Hematopoietic multipotent progenitor cell (in vitro differentiated cells): ENCODE data around the gene CD63. TPM values are rescaled to one million over a fixed set of nuclear protein-coding genes. Genes with fewer than 3 reads are reported as not detected.

Experiments used
- DNase-seq, 3 donors: peaks; one replicate each; pipeline ENCODE4 v3.0.0-alpha.2; 2011 to 2015; ENCODE audit warnings: low read depth in 2 of 3, low spot score in 2 of 3
- total RNA-seq: library from RNA; depleted of rRNA; stranded (reverse); fragments of >200 nt; gene quantifications from one replicate; pipeline ENCODE4 v1.2.3, GENCODE V29; 2012

The CD63 gene
- total RNA-seq, 1 donor: 251 TPM

GRCh38 chr12:55741931-55742680 lies 13.3 kb upstream of the CD63 start:
- no peak for DNase-seq

DNA sequence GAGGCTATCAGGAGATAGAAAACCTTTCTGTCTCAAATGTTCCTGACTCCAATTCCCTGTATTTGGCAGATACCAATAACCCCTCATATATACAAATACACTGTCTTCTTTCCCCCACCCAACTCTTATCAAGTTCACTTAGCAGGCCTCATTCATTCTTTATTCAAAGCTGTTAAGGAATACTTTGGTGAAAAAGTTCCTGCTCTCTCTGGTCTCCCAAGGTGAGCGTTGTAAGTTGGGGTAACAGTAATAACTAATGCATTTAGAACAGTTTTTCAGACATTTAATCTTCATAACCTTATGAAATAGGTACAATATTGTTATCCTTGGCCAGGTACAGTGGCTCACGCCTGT lies 10.2 kb upstream of the CD63 start:
- DNase-seq: no peak

DNA sequence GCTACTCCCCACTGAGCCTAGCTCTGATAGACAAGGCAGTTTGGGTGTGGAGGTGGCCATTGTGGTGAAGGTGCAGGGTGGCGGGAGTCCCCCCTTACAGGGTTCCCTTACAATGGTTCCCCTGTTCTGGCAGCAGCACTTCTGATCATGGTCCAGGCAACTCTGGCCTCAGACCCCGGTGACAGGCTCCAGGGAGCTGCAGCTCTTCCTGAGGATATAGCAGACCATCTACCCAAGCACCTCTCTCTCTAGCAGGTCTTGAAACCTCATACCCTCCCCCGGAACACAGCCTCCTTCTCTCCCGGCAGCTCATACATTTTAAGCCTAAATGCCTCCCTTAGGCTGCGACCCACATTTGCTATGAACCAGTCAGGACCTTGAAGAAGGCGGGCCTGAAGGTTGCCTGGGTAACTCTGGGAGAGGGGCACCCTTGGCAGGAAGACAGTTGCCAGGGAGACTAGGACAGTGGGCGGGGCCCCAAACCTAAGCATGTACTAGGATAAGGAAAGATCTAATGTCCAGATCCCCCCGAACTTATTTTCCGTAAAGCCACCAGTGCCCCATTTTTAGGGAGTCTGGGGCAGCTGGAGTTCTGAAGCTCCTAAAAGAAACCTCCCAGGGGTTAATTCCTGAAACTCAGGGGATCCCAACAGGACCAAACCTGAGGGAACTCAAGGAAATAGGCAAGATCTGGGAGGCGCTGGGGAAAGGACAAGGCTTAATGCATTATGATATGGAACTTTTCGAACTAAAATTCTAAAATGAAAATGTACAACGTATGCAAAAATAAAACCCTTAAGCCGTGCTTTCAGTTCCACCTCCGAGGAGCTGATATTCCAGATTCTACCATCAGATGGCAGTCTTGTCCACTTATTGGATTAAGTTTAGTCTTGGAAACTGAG lies 9.6 kb upstream of the CD63 start:
- peak; percentile 75 to 93 (median 79) for DNase-seq

DNA sequence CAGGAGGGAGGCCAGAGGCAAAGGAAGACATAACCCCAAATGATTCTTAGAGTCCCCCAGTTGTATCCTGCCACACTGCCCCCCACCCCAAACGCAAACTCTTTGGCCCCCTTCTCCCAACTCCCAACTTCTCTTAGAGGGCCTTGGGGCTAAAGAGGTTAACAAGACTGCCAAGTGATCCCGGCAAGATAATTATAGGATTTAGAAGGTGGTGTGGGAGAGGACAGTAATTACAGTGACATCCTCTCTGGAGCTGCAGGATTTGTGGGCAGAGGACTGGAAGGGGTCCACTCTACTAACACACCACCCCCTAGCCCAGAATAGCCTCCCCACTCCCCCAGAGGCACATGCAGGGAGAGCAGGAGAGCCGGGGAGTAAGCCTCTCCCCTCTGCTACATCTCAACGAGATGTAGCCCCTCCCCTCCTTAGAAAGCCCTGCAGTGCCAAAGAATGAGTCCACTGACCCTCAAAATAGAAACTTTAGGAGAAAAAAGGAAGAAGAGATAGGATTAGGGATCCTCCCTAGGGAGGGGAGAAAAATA lies 8.8 kb upstream of the CD63 start:
- DNase-seq: peak in 1 of 3 donors; percentile 41

- DNase-seq: peak in 2 of 3 donors; percentile 68 to 78
Measured at GRCh38 chr12:55736780-55737580, 8.2 kb upstream of the CD63 start.

DNA sequence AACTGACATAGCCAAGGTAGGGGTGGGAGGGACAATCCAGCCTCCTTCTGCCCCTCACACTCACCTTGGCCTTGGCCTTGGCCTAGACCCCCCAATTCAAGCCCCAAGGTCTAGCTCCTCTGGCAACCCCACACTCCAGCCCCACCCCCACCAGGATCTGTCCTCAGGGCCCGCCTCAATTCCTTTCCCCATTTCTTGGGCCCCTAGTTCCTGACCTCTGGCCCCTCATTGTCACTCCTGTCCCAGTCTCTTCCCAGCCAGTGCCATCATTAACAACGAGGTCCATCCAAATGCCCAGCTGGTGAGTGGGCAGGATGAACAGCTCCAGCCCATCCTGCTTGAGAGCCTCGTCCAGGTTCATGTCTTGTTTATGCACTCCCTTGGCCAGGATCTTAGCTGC lies 7.3 kb upstream of the CD63 start:
- no peak for DNase-seq

DNA sequence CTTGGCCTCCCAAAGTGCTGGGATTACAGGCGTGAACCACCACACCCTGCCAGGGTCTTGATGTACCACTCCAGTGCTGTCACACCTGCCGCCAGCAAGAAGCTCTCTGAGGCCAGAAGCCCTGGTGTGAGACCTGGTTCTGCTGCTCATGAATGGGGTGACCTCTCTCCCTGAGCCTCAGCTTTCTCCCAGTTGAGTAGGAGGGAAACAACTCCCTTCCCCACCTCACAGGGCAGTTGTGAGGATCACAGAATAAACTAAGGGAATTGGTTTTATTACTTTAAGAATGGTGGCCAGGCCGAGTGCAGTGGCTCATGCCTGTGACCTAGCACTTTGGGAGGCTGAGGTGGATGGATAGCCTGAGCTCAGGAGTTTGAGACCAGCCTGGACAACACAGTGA lies 5.8 kb upstream of the CD63 start:
- DNase-seq: no peak

DNA sequence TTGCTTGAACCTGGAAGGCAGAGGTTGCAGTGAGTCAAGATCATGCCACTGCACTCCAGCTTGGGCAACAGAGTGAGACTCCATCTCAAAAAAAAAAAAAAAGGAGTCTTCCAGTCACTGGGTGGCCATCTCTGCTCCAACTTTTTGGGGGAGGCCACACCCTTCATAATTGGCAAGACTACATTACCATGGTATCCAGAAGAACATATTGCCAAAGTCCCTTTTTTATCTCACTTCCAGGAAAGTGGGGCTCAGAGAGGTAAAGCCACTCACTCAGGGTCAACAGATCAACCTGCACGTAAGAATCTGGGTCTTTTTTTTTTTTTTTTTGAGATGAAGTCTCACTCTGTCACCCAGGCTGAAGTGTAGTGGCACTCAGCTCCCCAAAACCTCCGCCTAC lies 5.0 kb upstream of the CD63 start:
- no peak for DNase-seq

- DNase-seq: no peak
Measured at GRCh38 chr12:55733021-55733555, 4.3 kb upstream of the CD63 start.

DNA sequence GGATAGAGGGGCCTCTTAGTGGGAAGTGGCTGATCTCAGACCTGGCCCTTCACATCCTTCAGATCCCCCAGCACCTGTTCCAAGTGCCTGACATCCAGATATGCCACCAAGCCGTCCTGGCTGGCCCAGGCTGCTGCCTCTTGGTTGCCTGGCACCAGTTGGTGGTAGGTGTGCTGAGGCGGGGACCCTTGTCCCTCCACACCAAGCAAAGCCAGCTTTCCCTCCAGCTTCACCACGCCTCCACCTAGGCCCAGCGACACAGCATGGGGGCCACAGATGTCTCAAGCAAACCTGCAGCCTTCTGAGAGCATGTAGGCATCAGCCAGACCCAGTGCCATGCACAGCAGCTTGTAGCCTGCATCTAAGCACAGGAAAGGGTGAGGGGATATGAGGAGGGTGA lies 3.5 kb upstream of the CD63 start:
- no peak for DNase-seq

GRCh38 chr12:55729819-55730818 lies 1.3 kb upstream of the CD63 start:
- peak in 2 of 3 donors; percentile 74 to 79 for DNase-seq

GRCh38 chr12:55728186-55728938 lies 447 bp downstream of the CD63 start:
- peak in 1 of 3 donors; percentile 33 for DNase-seq

DNA sequence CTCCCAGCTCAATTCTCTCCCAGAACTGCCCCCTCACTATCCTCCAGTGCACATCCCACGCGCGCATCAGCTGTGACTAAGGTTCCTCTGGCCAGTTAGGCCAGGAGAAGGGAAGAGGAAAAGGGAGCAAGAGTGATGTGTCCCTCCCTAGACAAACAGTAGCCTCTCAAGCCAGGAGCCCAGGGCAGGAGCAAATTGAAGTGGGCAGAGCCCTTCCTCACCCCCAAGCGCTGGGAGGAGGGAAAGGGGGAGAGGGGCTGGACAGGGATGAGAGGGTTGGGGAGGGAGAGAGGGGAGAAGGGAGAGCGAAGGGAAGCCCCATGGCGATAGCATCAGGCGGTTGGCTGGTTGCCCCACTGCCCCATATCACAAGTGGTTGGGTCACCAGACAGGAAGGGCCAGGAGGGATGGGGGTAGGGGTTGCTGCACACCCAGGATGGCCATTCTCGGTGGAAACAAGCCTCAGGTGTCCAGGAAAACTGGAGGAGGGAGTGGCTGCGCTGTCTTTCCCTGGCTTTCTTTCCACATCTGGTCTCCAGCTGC lies 1.1 kb downstream of the CD63 start:
- no peak for DNase-seq

DNA sequence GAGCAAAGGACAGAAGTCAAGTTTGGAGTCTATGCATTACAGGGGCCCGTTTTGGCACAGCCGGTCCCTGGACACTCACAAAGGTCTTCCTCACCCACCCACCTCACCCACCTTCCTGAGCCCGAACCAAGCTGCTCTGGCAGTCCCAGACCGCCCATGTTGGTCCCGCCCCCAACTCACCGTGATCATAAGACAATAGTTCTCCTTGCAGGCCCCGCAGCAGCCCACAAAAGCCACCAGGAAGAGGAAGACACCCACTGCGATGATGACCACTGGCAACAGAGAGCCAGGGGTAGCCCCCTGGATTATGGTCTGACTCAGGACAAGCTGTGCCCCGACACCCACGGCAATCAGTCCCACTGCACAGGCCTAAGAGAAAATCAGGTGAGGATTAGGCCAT lies 1.8 kb downstream of the CD63 start:
- no peak for DNase-seq

GRCh38 chr12:55725556-55725955 lies 3.3 kb downstream of the CD63 start:
- no peak for DNase-seq

- no peak for DNase-seq
Measured at GRCh38 chr12:55724940-55725309, 3.9 kb downstream of the CD63 start.

DNA sequence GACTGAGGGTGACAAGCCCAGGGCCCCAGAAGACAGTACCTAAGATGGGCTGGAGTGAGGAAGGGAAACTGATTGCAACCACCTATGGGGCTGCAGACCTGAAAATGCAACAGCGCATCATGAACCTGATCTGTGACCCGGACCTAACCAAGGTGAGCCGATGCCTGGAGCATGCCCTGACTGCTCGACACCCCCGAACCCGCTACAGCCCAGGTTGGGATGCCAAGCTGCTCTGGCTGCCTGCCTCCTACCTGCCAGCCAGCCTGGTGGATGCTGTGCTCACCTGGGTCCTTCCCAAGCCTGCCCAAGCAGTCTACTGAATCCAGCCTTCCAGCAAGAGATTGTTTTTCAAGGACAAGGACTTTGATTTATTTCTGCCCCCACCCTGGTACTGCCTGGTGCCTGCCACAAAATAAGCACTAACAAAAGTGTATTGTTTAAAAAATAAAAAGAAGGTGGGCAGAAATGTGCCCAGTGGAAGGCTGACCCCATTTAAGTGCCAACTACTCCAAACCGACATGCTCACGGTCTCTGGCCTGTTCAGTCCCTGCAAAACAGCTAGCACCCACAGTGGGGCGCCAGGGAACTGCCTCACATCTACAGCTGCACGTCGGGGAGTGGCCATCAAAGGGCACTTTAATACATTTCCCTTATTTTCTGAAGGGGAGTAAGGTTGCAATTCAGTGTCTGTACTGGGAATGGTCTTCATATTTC lies 4.4 kb downstream of the CD63 start:
- peak in 2 of 3 donors; percentile 70 to 83 for DNase-seq
